Measurements from ENCODE around the gene KIRREL3.

Gene KIRREL3

DNA sequence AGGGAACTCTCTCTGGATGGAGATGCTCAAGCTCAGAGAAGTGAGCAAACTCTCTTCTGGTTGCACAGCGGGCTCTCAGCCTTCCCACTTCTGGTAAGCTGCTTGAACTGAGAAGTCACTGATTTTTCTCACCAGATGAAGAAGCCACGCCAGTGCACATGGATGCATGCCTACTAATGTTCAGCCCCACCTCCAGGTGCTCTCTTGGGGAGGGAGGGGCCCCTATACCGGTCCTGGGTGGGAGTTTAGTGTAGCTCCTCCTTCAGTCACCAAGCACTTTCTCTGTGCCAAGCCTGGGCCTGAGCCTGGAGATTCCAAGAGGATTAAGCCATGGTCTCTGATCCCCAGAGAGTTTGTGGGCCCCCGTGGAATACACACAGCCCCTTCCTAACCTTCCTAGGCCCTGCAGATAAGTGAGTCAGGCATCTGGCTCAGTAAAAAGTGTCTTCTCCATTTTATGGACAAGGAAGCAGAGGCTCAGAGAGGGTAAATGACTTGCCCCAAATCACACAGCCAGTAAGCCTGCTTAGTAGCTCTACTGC, 502.9 kb downstream of the KIRREL3 start:
- FAIRE-seq, result no peak

DNA sequence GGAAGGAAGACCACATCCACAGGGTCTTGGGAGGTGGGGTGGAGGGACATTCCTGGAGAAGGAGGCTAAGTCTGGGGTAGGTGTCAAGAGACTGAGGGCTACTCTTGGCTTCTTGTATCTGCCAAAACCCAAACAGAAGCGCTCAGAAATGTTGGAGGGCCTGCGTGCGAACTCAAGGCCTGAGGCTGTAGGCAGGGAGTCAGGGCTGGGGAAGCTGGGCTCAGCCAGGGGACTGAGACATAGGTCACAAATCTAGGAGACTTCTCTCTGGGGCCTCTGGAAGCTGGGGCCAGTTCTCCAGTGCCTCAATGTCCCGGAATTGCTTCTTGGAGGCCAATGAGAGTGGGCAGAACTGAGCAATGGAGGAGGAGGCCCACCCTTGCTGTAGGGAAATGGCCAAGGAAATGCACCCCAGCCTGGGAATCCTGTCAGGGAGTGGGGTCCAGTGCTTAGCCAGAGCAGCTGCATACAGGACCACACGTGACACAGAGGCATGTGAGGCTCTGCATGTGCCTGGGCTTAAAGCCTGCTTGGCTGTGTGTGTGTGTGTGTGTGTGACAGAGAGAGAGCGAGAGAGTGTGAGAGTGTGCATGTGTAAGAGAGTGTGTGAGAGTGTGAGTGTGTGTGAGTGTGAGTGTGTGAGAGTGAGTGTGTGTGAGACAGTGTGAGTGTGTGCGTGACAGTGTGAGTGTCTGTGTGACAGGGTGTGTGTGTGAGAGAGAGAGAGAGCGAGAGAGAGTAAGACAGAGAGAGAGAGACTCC, 503.8 kb downstream of the KIRREL3 start:
- FAIRE-seq, result no peak

DNA sequence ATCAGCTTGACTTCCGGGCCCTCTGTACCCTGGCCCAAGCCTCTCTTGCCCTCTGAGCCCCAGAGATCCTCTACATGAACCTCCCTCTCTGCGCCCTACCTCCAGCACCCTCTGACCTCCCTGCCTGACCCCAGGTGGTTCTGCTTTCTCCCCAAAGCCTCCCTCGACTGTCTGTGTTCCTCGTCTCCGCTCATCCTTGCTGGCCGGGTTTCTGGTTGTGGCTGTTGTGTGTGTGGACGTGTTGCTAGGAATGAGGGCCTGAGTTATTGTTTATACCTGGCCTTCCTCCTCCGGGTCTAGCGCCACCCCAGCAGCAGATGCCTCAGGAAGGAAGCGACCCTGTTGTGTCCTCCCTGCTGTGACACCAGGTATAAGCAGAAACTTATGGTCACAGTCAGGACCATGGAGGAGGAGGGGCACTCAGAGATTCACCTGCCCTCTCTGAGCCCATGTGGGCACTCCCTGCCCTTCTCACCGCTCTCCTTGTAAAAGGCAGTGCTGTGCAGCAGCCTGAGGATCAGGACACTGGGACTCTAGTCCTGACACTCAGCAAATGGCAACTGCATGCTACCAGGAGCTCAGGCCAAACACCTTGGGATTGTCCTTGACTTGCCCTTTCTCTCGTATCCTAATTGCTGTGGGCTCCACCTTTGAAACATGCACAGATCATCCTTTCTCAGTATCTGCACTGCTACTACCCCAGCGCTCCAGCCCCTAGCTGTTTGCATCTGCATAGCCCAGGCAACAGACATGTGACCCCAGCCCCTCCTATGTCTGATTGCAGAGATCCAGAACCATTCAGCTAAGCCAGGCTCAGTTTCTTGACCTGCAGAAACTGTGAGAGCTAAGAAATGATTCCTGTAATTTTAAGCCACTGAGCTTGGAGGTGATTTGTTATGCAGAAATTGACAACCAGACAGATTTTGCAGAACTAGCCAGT, 505.0 kb downstream of the KIRREL3 start:
- no peak for FAIRE-seq

DNA sequence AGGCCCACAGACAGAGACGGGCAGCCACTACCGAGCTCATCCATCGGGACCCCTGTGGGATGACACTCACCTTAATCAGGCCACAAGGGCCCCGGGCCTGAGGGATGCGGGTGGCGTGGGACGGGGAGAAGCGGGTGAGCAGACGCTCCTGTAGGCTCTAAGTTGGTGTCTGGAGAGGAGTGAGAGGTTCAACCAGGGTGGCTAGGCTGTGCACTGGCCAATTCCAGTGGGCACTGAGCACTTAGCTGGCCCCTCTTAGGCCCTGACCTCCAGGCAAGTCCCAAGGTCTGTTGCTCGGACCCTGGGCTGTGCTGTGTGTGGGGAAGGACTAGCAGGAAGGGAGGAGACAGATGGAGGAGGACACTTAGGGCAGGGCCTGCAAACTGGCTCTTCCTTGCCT, 505.7 kb downstream of the KIRREL3 start:
- FAIRE-seq, result no peak

DNA sequence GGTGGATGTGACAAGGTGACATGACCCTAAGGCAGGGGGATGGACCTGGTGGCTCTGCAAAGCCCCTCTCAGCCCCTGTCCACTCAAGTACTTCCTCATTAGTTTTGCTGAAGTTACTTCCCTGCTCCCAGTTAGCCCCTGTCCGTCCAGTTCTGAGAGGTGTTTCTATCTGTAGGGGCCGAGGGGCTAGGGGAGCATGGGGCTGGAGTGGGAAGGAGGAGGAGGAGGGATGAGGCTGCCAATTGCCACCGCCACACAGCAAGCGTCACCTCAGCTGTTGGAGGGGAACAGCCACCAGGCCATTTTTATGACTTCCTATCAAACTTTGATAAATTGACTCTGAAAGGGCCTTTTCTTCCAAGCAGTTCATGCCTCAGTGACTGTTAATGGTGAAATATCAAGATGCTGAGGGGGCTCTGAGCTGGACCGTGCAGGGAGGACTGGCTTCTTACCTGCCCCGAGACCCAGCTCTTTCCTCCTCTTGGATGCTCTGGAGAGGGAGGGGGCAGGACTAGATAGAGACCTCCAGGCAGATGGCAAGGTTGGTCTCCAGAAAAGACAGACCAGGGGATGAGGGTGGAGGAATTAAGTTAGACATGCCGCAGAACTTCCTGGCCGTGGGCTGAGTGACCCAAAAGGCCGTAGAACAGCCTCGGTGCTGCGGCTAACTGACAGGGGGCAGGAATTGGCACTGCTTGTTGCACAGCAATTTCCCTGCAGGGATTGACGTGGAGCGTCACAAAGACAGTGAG, 508.1 kb downstream of the KIRREL3 start:
- no peak for FAIRE-seq

DNA sequence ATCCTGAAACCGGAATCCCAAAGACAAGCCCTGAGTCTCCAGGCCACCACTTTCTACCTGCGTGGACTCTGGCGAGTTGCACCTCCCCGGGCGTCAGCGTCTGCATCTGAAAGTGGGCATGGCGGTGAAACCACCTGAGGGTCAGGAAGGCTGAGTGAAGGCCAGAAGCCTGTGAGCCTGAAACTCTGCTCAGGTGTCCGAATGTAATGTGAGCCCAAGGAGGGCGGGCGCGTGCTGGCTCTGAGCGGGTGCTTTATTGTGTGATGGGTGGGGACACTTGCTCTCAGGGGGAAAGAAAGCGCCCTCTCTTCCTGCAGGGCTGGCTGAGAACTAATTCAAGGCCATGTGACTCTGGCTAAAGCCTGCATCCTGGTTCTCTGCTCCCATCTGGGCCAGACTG, 509.5 kb downstream of the KIRREL3 start:
- FAIRE-seq, result no peak

DNA sequence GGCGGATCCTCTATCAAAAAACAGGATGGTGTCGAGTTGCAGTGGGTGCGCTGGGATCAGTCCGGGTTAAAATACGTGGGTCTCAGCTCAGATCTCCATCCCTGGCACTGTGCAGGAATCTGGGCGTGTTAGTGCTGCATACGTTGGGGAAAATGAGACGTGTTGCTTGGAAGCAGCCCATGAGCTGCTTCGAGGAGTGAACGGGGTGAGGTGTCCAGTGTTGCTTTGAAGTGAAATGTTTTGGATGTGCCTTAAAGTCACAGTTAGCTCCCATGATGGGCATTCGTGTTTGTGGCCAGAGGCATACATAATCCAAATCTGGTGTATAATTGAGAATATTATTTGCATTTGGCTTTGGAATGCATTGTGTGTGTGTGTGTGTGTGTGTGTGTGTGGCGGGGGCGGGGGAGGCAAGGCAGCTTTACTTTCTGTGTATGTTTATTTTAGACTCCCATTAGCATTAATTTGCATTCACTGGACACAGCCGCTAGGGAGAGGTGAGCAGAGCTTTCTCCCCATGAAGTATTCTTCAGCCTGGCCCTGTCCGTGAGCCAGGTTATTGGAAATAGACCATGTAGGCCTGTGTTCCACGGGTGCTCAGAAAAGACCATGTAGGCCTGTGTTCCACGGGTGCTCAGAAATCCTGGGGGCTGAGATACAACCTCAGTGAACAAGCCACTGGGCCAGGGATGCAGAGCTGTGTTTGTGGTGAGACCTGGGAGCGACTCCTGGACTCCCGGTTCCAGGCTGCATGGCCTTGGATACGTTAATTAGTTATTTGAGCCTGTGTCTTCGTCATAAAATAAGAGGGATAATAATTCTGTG, 510.5 kb downstream of the KIRREL3 start:
- FAIRE-seq, result no peak

DNA sequence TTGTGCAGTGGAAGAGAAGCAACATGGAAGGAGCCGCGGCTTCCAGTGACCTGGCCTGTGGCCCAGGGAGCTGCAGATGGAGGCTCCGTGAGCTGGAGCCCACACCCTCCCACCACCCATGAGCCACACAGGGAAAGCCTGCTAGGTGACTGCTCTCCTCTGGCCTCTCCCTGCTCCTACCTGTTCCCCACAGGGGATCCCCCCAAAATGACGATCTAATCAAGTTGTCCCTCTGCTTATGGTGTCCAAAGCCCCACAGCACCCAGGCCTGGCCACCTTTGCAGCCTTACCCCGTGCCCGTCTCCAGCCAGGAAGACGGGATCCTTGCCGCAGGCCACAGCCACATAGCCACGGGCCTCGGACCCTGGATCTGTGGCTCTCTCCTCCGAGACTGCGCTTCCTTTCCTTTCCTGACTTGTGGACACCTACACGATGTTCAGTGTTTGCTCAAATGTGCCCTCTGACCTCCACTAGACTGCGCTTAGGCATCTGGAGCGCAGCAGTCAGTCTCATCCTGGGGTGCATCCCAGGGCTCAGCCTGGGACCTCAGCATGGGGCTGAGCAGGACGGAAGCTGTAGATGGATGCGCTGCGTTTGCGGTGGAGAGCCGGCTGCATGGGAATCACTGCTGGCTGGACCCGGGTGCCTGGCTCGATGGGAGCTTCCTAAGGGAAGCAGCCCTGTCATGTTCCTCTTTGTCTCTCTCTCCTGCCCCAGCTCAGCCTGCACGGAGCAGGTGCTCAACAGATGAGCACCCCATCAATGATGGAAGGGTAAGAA, 511.8 kb downstream of the KIRREL3 start:
- FAIRE-seq, result no peak

DNA sequence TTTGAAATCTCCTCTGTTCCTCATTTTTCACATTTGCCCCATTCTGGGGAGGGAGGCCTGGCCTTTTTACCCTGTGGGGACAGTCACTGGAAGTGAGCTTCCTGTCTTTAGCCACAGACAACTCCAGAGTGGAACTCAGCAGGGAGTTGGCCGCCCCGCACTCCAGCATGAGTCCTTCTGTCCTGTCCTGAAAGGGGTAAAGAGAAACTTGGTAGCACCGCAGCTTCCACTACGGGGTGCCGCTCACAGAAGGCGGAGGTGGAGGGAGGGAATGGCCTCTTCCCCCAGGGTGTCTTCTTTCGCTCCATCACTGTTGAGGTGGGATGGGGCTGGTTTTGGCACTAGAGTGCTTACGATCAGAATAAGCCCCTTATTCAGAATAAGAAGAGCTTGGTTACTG, 512.9 kb downstream of the KIRREL3 start:
- no peak for FAIRE-seq

DNA sequence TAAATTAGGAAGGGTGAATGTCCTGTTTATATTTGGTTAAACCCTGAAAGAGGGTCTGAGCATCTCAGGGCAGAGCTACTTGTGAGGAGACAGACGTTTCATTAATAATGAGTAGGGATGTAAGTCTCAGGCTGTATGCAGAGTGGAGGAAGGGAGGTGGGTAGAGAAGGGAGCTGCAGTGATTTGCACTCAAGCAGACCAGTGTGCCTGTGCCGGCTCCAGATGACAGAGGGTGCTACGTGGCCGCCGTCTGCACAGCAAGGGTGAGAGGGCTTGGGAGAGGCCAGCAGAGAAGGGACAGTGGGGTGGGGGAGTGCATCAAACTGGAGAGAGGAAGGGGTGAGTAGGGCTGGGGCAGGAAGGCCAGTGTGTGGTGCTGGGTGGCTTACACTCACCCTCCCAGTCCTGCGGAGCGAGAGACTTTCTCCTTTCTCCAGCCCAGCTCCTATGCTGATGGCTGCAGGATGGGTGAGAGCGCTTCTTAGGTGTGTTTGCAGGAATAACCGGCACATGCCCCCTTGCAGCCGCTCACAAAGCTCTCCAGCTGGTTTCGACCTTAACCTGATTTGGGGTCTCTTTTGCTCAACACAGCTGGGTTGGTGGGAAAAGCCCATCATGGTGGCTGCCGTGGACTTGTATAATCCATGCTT, 514.5 kb downstream of the KIRREL3 start:
- no peak for FAIRE-seq

DNA sequence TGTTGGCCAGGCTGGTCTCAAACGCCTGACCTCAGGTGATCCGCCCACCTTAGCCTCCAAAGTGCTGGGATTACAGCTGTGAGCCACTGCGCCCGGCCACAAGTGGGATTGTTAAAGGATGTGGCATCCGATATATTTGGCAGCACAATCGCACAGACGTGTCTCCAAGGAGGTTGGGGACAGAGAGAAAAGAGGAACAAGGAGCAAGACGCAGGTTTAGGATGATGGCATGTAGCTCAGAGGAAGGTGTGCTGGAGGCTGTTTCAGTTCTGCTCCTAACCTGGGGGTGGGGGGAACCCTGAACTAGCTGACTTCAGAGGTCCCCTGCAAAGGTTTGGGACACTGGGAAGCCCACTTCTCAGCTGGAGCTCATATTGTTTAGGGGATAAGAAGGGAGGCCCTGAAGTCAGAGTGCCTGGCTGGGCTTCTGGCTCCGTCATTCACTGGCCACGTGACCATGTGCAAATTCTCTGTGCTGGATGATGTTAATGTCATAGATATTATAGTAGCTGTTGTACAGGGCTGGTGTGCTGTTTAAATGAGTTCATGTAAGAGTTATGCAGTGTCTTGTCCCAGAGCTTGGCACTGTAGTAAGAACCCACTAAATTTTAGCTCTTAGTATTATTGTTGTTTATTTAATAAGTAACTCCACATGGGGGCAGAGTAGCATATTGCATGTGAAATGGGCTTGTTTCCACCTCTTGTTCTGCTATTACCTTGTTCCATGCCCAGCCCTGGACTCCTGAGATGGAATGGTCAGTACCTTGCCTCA, 515.4 kb downstream of the KIRREL3 start:
- no peak for FAIRE-seq

DNA sequence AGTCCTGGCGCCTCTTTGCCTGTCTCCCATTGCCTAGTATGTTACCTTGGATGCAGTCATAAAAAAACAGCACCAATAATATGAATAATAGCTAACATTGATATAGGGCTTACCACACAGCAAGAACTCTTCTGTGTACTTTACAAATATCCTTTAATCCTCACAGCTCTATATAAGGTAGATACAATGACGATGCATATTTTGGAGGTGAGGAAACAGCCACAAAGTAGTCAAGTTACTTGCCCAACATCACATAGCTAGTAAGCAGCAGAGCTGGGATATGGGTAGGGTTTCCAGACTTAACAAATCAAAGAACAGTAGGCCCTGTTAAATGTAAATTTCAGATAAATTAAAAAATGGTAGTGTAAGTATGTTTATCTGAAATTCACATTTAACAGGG, 516.3 kb downstream of the KIRREL3 start:
- no peak for FAIRE-seq

DNA sequence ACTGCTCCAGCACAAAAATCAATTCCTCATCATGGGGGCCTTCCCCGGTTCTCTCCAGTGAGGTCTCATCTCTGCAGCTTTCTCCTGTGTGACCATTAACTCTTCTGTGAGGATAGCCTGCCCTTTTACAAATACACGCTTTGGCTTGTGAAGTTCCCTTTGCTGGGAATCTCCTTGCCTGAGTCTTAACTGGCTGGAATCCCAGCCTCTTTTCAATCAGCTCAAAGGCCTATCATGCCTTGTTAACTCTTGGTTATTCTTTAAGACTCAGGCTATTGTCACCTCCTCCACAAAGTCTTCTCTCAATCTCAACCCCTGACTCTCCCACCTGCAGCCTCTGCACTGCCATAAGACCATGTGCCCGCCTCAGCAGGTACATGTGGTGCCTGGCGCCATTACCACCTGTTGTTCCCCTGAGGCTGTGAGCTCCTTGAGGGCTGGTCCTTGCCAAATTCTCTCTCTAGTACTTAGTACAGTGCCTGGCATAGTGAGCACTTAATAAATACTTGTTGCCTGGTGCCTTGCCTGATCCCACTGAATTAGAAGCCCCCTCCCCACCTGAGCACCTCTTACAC, 516.9 kb downstream of the KIRREL3 start:
- no peak for FAIRE-seq

DNA sequence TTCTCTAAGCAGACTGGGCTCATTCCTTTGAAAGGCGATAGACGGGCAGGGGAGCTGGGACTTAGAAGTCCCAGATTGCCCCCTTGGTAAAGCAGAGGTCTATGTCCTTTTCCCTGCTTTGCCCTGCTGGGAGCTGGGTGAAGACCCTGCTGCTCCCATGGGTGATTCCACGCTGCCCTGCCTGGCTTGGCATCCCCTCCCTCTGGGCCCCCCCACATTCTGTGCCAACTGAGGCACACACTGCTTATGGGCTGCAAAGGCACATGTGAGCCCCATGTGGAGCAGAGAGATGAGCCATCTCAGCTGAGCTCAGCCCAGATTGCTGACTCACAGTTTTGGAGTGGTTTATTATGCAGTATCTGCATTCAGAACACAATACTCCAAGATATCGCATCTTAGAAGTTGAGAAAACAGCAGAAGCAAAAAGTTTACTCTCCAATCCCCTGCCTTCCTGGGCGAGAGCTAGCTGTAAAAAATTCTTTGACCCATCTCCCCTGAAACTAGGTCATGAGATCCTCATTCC, 517.9 kb downstream of the KIRREL3 start:
- FAIRE-seq, result no peak

DNA sequence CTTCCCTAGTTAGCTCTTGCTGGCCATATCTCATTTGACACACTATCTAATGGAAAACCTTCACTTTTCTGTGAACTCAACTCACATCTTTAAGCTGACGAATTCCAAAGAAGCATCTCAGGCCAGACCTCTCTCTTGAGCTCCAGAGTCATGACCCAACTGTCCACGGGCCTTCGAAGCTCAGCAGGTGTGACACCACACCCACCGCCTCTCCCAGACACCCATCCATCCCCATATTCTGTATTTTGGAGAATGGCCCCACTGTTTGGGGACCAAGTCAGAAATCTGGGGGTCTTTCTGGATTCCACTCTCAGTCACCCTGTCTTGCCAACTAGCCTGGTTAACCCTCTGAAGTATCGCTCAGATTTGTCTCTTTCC, 519.3 kb downstream of the KIRREL3 start:
- no peak for FAIRE-seq

DNA sequence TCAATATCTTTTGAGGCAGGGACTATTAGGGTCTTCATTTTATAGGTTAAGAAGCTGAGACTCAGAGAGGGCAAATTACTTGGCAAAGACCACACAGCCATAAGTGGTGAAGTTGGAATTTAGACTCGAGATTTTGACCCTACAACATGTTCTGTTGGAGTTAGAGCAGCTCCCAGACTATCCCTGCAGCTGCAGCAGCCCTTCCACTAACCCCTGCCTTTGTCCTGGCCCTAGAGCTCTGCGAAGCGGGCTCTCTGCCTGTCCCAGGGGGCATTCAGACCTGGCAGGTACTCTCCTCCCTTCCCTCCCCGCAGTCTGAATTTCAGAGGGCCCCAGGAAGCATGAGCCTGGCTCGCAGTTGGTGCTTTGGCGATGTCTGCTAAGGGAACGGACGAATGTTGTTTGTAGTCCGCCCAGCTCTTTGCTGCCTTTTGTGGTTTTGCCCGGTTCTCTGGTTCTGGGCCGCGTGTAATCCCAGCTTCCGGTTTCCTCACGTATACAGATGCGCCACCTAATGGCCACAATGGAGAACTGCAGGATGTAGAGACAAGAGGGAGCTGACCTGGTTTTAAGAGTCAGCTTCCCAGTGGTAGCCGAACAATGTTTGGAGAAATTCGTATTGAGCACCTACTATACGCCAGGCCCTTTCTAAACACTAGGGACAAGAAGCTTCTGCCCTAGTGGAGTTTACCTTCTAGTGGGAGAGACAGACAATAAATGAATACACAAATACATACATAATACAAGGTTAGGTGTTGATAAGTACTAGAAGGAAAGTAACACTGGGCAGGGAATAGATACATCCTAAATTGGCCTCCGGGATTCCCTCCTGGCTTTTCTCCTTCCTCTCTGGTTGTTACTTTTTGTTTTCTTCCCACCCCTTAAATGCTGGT, 519.9 kb downstream of the KIRREL3 start:
- peak; percentile 94 for FAIRE-seq

DNA sequence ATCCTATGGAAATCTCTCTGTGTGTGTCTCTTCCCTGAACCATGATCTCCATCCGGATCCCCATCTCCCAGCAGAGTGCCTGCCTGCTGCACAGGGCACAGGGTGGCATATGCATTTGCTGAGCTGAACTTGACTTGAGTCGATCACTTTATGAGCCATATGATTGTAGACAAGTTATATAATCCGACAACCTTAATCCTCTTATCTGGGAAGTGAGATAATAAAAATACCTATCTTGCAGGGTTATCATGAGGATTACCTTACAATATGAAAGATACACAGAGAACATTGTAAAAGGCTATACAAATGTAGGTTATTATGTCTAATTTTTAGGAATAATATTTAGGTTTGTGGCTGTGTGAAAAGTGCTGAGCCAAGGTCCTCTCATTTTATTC, 520.6 kb downstream of the KIRREL3 start:
- no peak for FAIRE-seq
